ENCODE results near the gene SART3.

- TF ChIP-seq CTCF (IDR thresholded peaks at IDR 0.05; ENCODE audit: control extremely low read depth in 1 of 3, insufficient read depth in 1 of 3, low read depth in 1 of 3, low read length in 3 of 3) = no peak
- TF ChIP-seq ZNF274 (IDR thresholded peaks at IDR 0.05; ENCODE audit: borderline replicate concordance, extremely low read depth, low read length) = no peak
- TF ChIP-seq CBX5 (IDR thresholded peaks at IDR 0.05; ENCODE audit: low read depth, low read length) = no peak
- no peak for TF ChIP-seq EZH2 (IDR thresholded peaks at IDR 0.05; ENCODE audit: low read depth, low read length, severe bottlenecking)
- no peak for TF ChIP-seq POLR2AphosphoS5 (IDR thresholded peaks at IDR 0.05; ENCODE audit: low read depth, low read length)
- TF ChIP-seq POLR2A (IDR thresholded peaks at IDR 0.05; ENCODE audit: control extremely low read depth in 1 of 2, low read depth in 2 of 2, low read length in 2 of 2) = no peak
- no peak for TF ChIP-seq EGR1 (IDR thresholded peaks at IDR 0.05; ENCODE audit: borderline replicate concordance, low read depth, low read length)
- no peak for TF ChIP-seq EP300 (IDR thresholded peaks at IDR 0.05; ENCODE audit: borderline replicate concordance in 1 of 2, low read depth in 2 of 2, low read length in 2 of 2)
- no peak for TF ChIP-seq ASH2L (IDR thresholded peaks at IDR 0.05; ENCODE audit: low read length)
Observed at GRCh38 chr12:108592033-108592909, 31.3 kb upstream of the SART3 start.

All from H1 (cell line).